ENCODE results near the gene CDKL4.

- TF ChIP-seq CTCF (IDR thresholded peaks at IDR 0.05) (no peak), EP300 (IDR thresholded peaks at IDR 0.05) (no peak), POLR2AphosphoS5 (IDR thresholded peaks at IDR 0.05) (no peak), POLR2A (IDR thresholded peaks at IDR 0.05) (no peak)
These were observed 69.7 kb downstream of the CDKL4 start for GRCh38 chr2:39174022-39174421.

Data from sigmoid colon (tissue), 4 donors.